ENCODE measurements around the gene FXYD3.

The FXYD3 gene

DNA sequence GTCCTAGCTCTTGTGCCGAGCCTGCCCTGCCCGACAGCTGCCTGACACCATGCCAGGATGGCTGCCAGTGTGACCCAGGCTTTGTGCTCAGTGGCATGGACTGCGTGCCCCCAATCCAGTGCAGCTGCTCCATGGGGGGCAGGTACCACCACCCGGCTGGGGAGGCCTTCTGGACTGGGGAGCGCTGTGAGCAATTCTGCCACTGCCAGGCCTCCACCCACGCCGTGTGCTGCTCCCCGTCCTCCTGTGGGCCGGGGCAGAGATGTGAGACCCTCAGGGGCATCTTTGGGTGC lies 9.4 kb upstream of the FXYD3 start:
- DNase-seq (ENCODE audit: low read depth, low spot score) = no peak

DNA sequence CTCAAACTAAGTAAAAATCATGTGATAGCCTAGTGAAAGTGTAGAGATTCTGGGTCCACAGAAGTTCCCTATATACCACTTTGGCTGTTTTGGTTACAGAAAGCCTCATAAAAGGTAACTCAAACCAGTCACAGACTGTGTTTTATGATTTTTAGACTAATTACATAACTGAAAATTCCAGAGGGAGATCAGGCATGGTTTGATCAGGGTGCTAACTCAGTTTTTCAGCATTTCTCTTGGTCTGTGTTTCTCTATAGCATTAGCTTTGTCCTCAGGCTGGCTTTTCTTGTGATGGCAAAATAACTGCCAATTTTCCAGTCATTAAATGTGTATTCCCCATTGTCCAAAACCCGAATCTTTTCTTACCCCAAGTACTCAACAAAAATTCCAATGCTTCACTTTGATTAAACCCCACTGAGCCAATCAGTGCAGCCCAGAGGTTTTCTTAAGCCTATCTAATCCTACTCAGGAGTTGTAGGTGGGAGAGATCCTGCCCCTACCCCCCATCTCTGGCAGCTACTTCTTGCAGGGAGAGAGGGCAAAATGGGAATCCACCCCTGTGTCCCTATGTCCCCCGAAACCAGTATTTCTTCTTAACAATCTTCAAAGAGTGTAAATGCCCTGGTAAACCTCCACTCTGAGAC lies 8.6 kb upstream of the FXYD3 start:
- DNase-seq (ENCODE audit: low read depth, low spot score) = no peak

- DNase-seq (ENCODE audit: low read depth, low spot score) = no peak
Measured at GRCh38 chr19:35107545-35107944, 8.1 kb upstream of the FXYD3 start.

DNA sequence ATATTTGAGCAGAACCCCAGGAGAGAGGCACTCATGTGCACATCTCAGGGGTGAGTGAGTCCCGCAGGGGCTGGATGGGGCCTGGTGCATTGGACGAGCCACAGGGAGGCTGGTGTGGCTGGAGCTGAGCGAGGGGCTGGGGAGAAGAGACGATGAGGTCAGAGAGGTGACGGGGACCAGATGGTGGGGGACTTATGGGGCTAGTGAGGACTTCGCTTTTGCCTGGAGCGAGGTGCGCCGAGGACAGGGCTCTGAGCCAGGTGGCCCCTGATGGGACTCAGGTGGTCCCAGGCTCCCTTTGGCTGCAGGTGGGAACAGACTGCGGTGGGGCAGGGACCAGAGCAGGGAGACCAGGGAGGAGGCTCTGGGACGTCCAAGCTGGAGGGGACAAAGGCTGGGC lies 6.9 kb upstream of the FXYD3 start:
- no peak for DNase-seq (ENCODE audit: low read depth, low spot score)

GRCh38 chr19:35109395-35110112 lies 6.1 kb upstream of the FXYD3 start:
- no peak for DNase-seq (ENCODE audit: low read depth, low spot score)

- DNase-seq (ENCODE audit: low read depth, low spot score) = no peak
Measured at GRCh38 chr19:35110974-35111373, 4.6 kb upstream of the FXYD3 start.

DNA sequence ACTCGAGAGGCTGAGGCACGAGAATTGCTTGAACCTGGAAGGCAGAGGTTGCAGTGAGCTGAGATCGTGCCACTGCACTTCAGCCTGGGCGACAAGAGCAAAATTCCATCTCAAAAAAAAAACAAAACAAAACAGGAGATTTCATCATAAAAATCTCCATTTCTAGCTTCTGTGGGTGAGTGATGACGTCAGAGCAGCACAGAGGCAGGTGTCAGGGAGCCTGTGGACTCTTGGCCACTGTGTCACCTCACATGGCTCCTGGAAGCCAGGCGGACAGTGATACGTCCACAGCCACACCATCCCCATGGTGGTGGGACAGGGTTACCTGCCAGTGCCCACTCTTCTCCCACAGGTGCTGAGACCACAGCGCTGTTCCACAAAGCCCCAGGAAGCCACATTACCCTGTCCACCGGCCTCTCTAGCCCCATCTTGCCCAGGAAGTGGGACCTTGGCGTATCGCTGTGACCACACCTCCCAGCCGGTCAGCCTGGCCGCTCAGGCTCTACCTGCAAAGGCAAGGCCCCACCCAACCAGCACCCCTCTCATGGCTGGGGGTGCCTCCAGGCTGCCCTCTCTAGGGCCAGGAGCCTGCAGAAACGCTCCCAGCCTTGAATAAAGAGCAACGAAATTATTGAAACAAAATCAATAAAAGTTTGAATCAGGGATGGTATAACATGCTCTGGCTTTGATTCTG lies 2.5 kb upstream of the FXYD3 start:
- DNase-seq (ENCODE audit: low read depth, low spot score) = no peak

DNA sequence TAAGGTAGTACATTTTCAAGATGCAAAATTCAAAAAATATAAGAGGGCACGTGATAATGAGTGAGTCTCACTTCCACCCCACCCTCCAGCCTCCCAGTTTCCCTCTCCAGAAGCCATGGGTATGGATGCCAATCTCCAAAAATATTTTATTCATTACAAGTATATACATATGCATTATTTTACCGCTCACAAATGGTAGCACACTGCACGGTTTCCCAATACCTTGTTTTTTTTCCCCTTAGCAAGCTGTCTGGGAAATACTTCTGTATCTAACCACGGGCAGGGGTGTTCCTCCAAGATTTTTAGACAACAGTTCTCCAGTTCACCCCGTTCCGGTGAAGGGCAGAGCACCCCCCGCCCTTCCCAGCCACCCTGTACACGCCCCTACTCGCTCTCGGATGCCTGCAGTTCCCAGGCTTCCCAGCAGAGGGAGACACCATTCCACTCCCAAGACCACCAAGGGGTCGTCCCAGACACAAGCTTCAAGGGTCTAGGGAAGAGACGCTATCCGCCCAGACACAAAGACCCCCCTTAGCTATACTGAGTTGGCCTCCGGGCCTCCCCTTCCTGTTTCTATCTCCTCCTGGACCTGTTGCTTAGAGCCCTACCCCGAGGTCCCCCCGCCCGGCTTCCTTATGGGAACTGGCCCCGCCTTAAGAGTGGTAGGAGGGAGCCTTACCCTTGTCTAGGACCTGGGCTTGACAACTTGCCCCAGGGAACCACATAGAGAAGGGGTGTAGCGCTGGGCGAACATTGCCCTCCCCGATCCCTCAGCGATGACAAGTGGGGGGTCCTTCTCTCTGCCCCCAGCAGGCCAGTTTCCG lies 1.1 kb upstream of the FXYD3 start:
- DNase-seq (ENCODE audit: low read depth, low spot score) = no peak

- no peak for DNase-seq (ENCODE audit: low read depth, low spot score)
Measured at GRCh38 chr19:35116072-35116801, 614 bp downstream of the FXYD3 start.

GRCh38 chr19:35117116-35117515 lies 1.5 kb downstream of the FXYD3 start:
- no peak for DNase-seq (ENCODE audit: low read depth, low spot score)

GRCh38 chr19:35117799-35118198 lies 2.2 kb downstream of the FXYD3 start:
- DNase-seq (ENCODE audit: low read depth, low spot score) = no peak

DNA sequence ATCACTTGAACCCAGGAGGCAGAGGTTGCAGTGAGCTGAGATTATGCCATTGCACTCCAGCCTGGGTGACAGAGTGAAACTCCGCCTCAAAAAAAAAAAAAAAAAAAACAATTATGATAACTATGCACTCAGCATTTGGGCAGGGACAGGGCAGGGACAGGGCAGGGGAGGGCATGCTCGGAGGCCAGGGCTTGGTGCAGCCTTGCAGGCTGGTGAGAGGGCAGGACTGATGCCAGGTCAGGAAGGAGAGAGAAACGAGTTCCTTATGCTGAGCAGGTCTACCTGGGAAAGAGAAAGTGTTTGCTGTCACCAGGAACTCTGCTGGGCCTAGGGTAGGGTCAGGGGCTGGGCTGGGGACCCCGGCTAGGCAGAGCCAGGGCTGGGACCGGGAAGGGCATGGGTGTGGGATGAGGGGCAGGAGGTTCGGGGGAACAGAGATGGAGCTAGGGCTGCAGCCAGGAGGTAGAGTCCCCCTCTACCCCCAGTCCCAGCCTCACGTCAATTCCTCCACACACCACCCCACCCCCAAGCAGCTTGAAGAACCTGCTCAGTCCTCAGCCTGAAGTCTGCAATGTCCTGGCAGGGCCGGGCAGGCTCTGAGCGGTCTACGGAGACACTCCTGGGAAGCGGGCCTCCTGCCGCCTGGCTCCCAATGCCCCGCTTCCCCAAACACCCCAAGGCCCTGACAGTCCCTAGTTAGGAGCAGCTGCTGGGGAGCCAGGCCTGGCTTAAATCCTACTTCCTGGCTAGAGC lies 2.8 kb downstream of the FXYD3 start:
- DNase-seq (ENCODE audit: low read depth, low spot score) = no peak

GRCh38 chr19:35119091-35119490 lies 3.5 kb downstream of the FXYD3 start:
- DNase-seq (ENCODE audit: low read depth, low spot score) = no peak

- no peak for DNase-seq (ENCODE audit: low read depth, low spot score)
Measured at GRCh38 chr19:35119578-35120155, 4.0 kb downstream of the FXYD3 start.

DNA sequence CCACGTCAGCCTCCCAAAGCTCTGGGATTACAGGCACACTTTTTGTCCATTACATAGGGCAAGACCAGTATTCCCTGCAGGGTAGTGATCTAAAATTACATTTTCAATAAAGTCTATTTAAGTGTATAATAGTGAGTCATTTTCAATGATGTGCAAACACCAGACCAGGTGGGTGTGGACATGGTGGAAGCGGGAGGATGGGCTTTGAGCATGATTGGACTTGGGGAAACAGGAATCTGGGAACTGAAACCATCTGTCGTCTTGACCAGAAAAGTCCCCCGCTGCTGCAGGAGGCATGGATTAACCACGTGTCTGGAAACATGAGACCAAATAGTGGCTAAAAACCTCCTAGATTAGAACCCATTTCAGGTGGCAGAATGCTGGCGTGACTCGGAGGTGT lies 4.9 kb downstream of the FXYD3 start:
- no peak for DNase-seq (ENCODE audit: low read depth, low spot score)

- no peak for DNase-seq (ENCODE audit: low read depth, low spot score)
Measured at GRCh38 chr19:35120898-35121297, 5.3 kb downstream of the FXYD3 start.

DNA sequence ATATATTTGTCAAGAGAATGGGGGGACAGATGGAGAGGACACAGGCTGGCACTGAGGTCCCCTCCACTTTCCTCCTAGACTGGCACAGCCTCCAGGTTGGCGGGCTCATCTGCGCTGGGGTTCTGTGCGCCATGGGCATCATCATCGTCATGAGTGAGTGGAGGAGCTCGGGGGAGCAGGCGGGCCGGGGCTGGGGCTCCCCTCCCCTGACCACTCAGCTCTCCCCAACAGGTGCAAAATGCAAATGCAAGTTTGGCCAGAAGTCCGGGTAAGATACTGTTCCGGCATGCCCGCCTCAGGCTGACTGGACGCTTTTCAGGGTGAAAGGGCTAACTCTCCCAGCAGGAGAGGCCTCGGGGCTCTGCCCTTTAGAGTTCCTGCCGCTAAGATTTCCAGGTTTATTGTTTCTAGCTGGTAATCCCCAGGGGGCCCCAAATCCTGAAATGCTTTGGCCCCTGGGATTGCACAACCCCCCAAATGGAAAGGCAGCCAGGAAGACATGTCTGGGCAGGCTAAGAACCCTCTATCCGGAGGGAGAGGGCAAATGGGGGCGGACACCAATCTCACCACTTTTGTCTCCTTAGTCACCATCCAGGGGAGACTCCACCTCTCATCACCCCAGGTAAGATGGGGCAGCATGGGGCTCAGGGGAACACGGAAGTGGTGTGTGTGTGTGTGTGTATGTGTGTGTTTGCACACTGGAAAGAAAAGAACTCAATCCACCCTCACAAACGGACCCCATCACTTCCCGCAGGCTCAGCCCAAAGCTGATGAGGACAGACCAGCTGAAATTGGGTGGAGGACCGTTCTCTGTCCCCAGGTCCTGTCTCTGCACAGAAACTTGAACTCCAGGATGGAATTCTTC lies 7.3 kb downstream of the FXYD3 start:
- DNase-seq (ENCODE audit: low read depth, low spot score) = no peak

- no peak for DNase-seq (ENCODE audit: low read depth, low spot score)
Measured at GRCh38 chr19:35123573-35123972, 8.0 kb downstream of the FXYD3 start.
